ENCODE data around the gene CRAT.
"Not testable (repeated sequence)": the region's sequence is repeated elsewhere in the genome, so short reads cannot be mapped to it uniquely, and the experiment has no call there.

CRAT gene

DNA sequence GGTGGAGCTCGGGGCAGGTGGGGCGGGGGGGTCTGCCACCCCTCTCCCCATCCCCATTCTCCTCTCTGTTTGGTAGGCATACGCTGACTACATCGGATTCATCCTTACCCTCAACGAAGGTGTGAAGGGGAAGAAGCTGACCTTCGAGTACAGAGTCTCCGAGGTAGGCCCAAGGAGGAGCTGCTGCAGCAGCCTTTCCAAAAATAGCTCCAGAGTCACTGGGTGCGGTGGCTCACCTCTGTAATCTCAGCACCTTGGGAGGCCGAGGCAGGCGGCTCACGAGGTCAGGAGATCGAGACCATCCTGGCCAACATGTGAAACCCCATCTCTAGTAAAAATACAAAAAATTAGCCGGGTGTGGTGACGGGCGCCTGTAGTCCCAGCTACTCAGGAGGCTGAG lies 12.4 kb upstream of the CRAT start:
- H4K5ac ChIP-seq (ENCODE audit: low read length); H2BK120ac ChIP-seq (ENCODE audit: low read depth, low read length); H3K18ac ChIP-seq (ENCODE audit: low read length); H4K8ac ChIP-seq (ENCODE audit: low read depth, low read length); H3K4me1 ChIP-seq (ENCODE audit: control insufficient read depth, low read depth, low read length); H3K36me3 ChIP-seq (ENCODE audit: control insufficient read depth, insufficient read depth, low read length); H2BK15ac ChIP-seq (replicated peaks; ENCODE audit: low read depth); H3K27ac ChIP-seq (ENCODE audit: low read depth, low read length); H3K27me3 ChIP-seq (ENCODE audit: insufficient read depth, low read length, poor library complexity); H3K79me1 ChIP-seq (ENCODE audit: low read length); DNase-seq; H2BK5ac ChIP-seq (ENCODE audit: low read length); H2AK5ac ChIP-seq (ENCODE audit: low read length); H3K56ac ChIP-seq (ENCODE audit: low read length); H3K23ac ChIP-seq (ENCODE audit: low read length); H3K9ac ChIP-seq (ENCODE audit: low read length); H3K4me2 ChIP-seq (ENCODE audit: low read length); H3K79me2 ChIP-seq (ENCODE audit: control insufficient read depth, insufficient read depth, low read length); H3K4me3 ChIP-seq (ENCODE audit: low read length); H3K4ac ChIP-seq (ENCODE audit: low read depth, low read length): not testable (repeated sequence)
- no CpG with 5 or more reads among the region's 15 CpGs for WGBS (ENCODE audit: extremely low coverage, insufficient coverage, low lambda C conversion rate)

DNA sequence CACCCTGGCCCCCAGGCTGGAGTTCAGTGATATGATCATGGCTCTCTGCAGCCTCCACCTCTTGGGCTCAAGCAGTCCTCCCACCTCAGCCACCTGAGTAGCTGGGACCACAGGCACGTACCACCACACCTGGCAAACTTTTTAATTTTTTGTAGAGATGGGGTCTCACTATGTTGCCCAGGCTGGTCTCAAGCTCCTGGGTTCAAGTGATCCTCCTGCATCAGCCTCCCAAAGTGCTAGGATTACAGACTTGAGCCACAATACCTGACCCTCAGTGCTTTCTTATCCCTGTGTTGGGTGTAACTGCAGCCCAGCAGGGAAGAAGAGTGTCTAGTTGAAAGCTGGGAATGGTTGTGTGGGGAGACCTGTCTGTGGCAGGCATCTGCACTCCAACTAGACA lies 11.5 kb upstream of the CRAT start:
- no CpG with 5 or more reads among the region's 1 CpG for WGBS (ENCODE audit: extremely low coverage, insufficient coverage, low lambda C conversion rate)

DNA sequence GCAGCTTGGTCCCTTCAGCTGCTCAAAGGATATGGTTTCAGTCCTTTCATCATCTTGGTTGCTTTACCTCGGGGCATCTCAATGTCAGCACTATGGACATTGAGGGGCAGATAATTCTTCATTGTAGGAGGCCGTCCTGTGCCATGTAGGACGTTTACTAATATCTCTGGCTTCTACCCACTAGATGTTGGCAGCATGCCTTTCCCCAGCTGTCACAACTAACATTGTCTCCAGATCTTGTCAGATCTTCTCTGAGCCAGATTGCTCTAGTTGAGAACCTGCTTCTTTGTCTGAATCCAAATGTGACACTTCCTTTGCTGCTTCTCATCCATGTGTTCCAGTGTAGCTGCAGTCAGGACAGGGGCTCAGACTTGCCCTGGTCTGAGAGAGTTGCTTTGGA lies 10.9 kb upstream of the CRAT start:
- H4K8ac ChIP-seq (ENCODE audit: low read depth, low read length) = no peak overlapping the region
- H3K79me2 ChIP-seq (ENCODE audit: control insufficient read depth, insufficient read depth, low read length) = peaks cover 5% of the 10 kb centered on the region
- H3K4ac ChIP-seq (ENCODE audit: low read depth, low read length) = no peak overlapping the region
- no peak overlapping the region for H3K4me2 ChIP-seq (ENCODE audit: low read length)
- H2BK15ac ChIP-seq (replicated peaks; ENCODE audit: low read depth) = no peak overlapping the region
- no peak overlapping the region for H2BK5ac ChIP-seq (ENCODE audit: low read length)
- H3K56ac ChIP-seq (ENCODE audit: low read length) = no peak overlapping the region
- peaks cover 3% of the 10 kb centered on the region for H3K79me1 ChIP-seq (ENCODE audit: low read length)
- H2AK5ac ChIP-seq (ENCODE audit: low read length) = no peak overlapping the region
- no peak overlapping the region for H3K27ac ChIP-seq (ENCODE audit: low read depth, low read length)
- no peak overlapping the region for H3K4me3 ChIP-seq (ENCODE audit: low read length)
- WGBS (ENCODE audit: extremely low coverage, insufficient coverage, low lambda C conversion rate) = no CpG with 5 or more reads among the region's 3 CpGs
- no peaks in the 10 kb centered on the region for H3K27me3 ChIP-seq (ENCODE audit: insufficient read depth, low read length, poor library complexity)
- H3K9ac ChIP-seq (ENCODE audit: low read length) = no peak overlapping the region
- no peaks in the 10 kb centered on the region for H3K4me1 ChIP-seq (ENCODE audit: control insufficient read depth, low read depth, low read length)
- peaks cover 7% of the 10 kb centered on the region for H3K36me3 ChIP-seq (ENCODE audit: control insufficient read depth, insufficient read depth, low read length)
- no peak overlapping the region for H2BK120ac ChIP-seq (ENCODE audit: low read depth, low read length)
- H3K23ac ChIP-seq (ENCODE audit: low read length) = no peak overlapping the region
- H3K18ac ChIP-seq (ENCODE audit: low read length) = no peak overlapping the region
- H4K5ac ChIP-seq (ENCODE audit: low read length) = no peak overlapping the region
- DNase-seq = no peak

More for the DNA sequence above, 11.5 kb upstream of the CRAT start:
- H3K79me1 ChIP-seq (ENCODE audit: low read length) = peaks cover 3% of the 10 kb centered on the region
- H2AK5ac ChIP-seq (ENCODE audit: low read length) = no peak overlapping the region
- peaks cover 3% of the 10 kb centered on the region for H3K79me2 ChIP-seq (ENCODE audit: control insufficient read depth, insufficient read depth, low read length)
- no peak overlapping the region for H2BK15ac ChIP-seq (replicated peaks; ENCODE audit: low read depth)
- no peak overlapping the region for H4K5ac ChIP-seq (ENCODE audit: low read length)
- H3K36me3 ChIP-seq (ENCODE audit: control insufficient read depth, insufficient read depth, low read length) = peaks cover 7% of the 10 kb centered on the region
- no peak overlapping the region for H3K4me2 ChIP-seq (ENCODE audit: low read length)
- no peak overlapping the region for H3K27ac ChIP-seq (ENCODE audit: low read depth, low read length)
- peaks cover 6% of the 10 kb centered on the region for H3K4me1 ChIP-seq (ENCODE audit: control insufficient read depth, low read depth, low read length)
- DNase-seq = no peak
- no peak overlapping the region for H3K4me3 ChIP-seq (ENCODE audit: low read length)
- H2BK120ac ChIP-seq (ENCODE audit: low read depth, low read length) = no peak overlapping the region
- H3K27me3 ChIP-seq (ENCODE audit: insufficient read depth, low read length, poor library complexity) = no peaks in the 10 kb centered on the region
- H4K8ac ChIP-seq (ENCODE audit: low read depth, low read length) = no peak overlapping the region
- H2BK5ac ChIP-seq (ENCODE audit: low read length) = no peak overlapping the region
- no peak overlapping the region for H3K4ac ChIP-seq (ENCODE audit: low read depth, low read length)
- no peak overlapping the region for H3K23ac ChIP-seq (ENCODE audit: low read length)
- no peak overlapping the region for H3K56ac ChIP-seq (ENCODE audit: low read length)
- H3K18ac ChIP-seq (ENCODE audit: low read length) = no peak overlapping the region
- H3K9ac ChIP-seq (ENCODE audit: low read length) = no peak overlapping the region

- peaks cover 12% of the 10 kb centered on the region for H3K79me2 ChIP-seq (ENCODE audit: control insufficient read depth, insufficient read depth, low read length)
- no CpG with 5 or more reads among the region's 4 CpGs for WGBS (ENCODE audit: extremely low coverage, insufficient coverage, low lambda C conversion rate)
- no peak for DNase-seq
- no peak overlapping the region for H2AK5ac ChIP-seq (ENCODE audit: low read length)
- no peak overlapping the region for H2BK15ac ChIP-seq (replicated peaks; ENCODE audit: low read depth)
- H3K4ac ChIP-seq (ENCODE audit: low read depth, low read length) = no peak overlapping the region
- peaks cover 2% of the 10 kb centered on the region for H3K79me1 ChIP-seq (ENCODE audit: low read length)
- H2BK120ac ChIP-seq (ENCODE audit: low read depth, low read length) = no peak overlapping the region
- no peak overlapping the region for H3K4me2 ChIP-seq (ENCODE audit: low read length)
- H3K4me3 ChIP-seq (ENCODE audit: low read length) = no peak overlapping the region
- no peak overlapping the region for H3K27ac ChIP-seq (ENCODE audit: low read depth, low read length)
- no peak overlapping the region for H3K56ac ChIP-seq (ENCODE audit: low read length)
- no peak overlapping the region for H4K5ac ChIP-seq (ENCODE audit: low read length)
- H3K36me3 ChIP-seq (ENCODE audit: control insufficient read depth, insufficient read depth, low read length) = peaks cover 4% of the 10 kb centered on the region
- no peak overlapping the region for H2BK5ac ChIP-seq (ENCODE audit: low read length)
- no peak overlapping the region for H4K8ac ChIP-seq (ENCODE audit: low read depth, low read length)
- H3K27me3 ChIP-seq (ENCODE audit: insufficient read depth, low read length, poor library complexity) = no peaks in the 10 kb centered on the region
- no peak overlapping the region for H3K23ac ChIP-seq (ENCODE audit: low read length)
- H3K4me1 ChIP-seq (ENCODE audit: control insufficient read depth, low read depth, low read length) = no peaks in the 10 kb centered on the region
- no peak overlapping the region for H3K18ac ChIP-seq (ENCODE audit: low read length)
- no peak overlapping the region for H3K9ac ChIP-seq (ENCODE audit: low read length)
These were observed 8.2 kb upstream of the CRAT start for GRCh38 chr9:129118799-129119198.

- Histone ChIP-seq H3K4me1 (ENCODE audit: control insufficient read depth, low read depth, low read length) (no peaks in the 10 kb centered on the region), H3K9ac (ENCODE audit: low read length) (no peak overlapping the region), H4K8ac (ENCODE audit: low read depth, low read length) (no peak overlapping the region), H4K5ac (ENCODE audit: low read length) (no peak overlapping the region), H3K4ac (ENCODE audit: low read depth, low read length) (no peak overlapping the region), H2BK5ac (ENCODE audit: low read length) (no peak overlapping the region), H3K4me2 (ENCODE audit: low read length) (no peak overlapping the region), H2AK5ac (ENCODE audit: low read length) (no peak overlapping the region), H3K56ac (ENCODE audit: low read length) (no peak overlapping the region), H3K18ac (ENCODE audit: low read length) (no peak overlapping the region), H3K27ac (ENCODE audit: low read depth, low read length) (no peak overlapping the region), H3K79me2 (ENCODE audit: control insufficient read depth, insufficient read depth, low read length) (peaks cover 23% of the 10 kb centered on the region), H3K79me1 (ENCODE audit: low read length) (no peaks in the 10 kb centered on the region), H3K36me3 (ENCODE audit: control insufficient read depth, insufficient read depth, low read length) (no peaks in the 10 kb centered on the region), H2BK15ac (replicated peaks; ENCODE audit: low read depth) (no peak overlapping the region), H3K27me3 (ENCODE audit: insufficient read depth, low read length, poor library complexity) (no peaks in the 10 kb centered on the region), H2BK120ac (ENCODE audit: low read depth, low read length) (no peak overlapping the region), H3K23ac (ENCODE audit: low read length) (no peak overlapping the region), H3K4me3 (ENCODE audit: low read length) (no peak overlapping the region)
- no peak for DNase-seq
- no CpG with 5 or more reads among the region's 17 CpGs for WGBS (ENCODE audit: extremely low coverage, insufficient coverage, low lambda C conversion rate)
These were observed 3.2 kb upstream of the CRAT start for GRCh38 chr9:129113645-129114304.

- WGBS (ENCODE audit: extremely low coverage, insufficient coverage, low lambda C conversion rate) = no CpG with 5 or more reads among the region's 17 CpGs
- H3K4me1 ChIP-seq (ENCODE audit: control insufficient read depth, low read depth, low read length); H2BK15ac ChIP-seq (replicated peaks; ENCODE audit: low read depth); H2BK120ac ChIP-seq (ENCODE audit: low read depth, low read length); H3K4ac ChIP-seq (ENCODE audit: low read depth, low read length); H4K5ac ChIP-seq (ENCODE audit: low read length); H3K4me3 ChIP-seq (ENCODE audit: low read length); H3K36me3 ChIP-seq (ENCODE audit: control insufficient read depth, insufficient read depth, low read length); H2BK5ac ChIP-seq (ENCODE audit: low read length); H3K79me1 ChIP-seq (ENCODE audit: low read length); H3K23ac ChIP-seq (ENCODE audit: low read length); H3K27me3 ChIP-seq (ENCODE audit: insufficient read depth, low read length, poor library complexity); H3K27ac ChIP-seq (ENCODE audit: low read depth, low read length); H4K8ac ChIP-seq (ENCODE audit: low read depth, low read length); H2AK5ac ChIP-seq (ENCODE audit: low read length); H3K18ac ChIP-seq (ENCODE audit: low read length); DNase-seq: not testable (repeated sequence)
- Histone ChIP-seq H3K9ac (ENCODE audit: low read length) (peak overlapping the region; percentile 98), H3K4me2 (ENCODE audit: low read length) (peak overlapping the region; percentile 56), H3K79me2 (ENCODE audit: control insufficient read depth, insufficient read depth, low read length) (peaks cover 20% of the 10 kb centered on the region), H3K56ac (ENCODE audit: low read length) (peak overlapping the region; percentile 99)
These were observed 1.9 kb upstream of the CRAT start for GRCh38 chr9:129112526-129112925.

Measured in mesendoderm (in vitro differentiated cells).